Aorta (tissue), 5 donors: ENCODE data around the gene ZSCAN1. TPM values are rescaled to one million over a fixed set of nuclear protein-coding genes. Genes with fewer than 3 reads are reported as not detected.
A peak's percentile ranks its signal among the peaks of the same experiment; 100 is the strongest.

ENCODE experiments used
- ATAC-seq: fragments of 200-7000 bp; cut with Tn5 transposase; one replicate; pipeline ENCODE4 v1.9.1; 2022; ENCODE audit warnings: moderate library complexity; ENCODE audit not compliant: low FRiP score
- DNase-seq, 2 donors: peaks; one replicate each; pipeline ENCODE4 v3.0.0-alpha.2; 2020
- H3K27ac ChIP-seq, 2 donors: one replicate each; pipeline ENCODE4 v1.5.1; 2013; ENCODE audit warnings: low read length in 2 of 2, mild to moderate bottlenecking in 2 of 2, moderate library complexity in 2 of 2, control low read depth in 1 of 2, inconsistent platforms in 1 of 2, low read depth in 1 of 2
- H3K27me3 ChIP-seq, 2 donors: one replicate each; pipeline ENCODE4 v1.6.1; 2013; ENCODE audit warnings: control low read depth in 1 of 2, low read length in 1 of 2, mild to moderate bottlenecking in 1 of 2, moderate library complexity in 1 of 2; ENCODE audit not compliant: insufficient read depth in 2 of 2, control insufficient read depth in 1 of 2
- H3K36me3 ChIP-seq, 2 donors: one replicate each; pipeline ENCODE4 v1.6.1; 2013; ENCODE audit warnings: control low read depth in 1 of 2, low read length in 1 of 2, mild to moderate bottlenecking in 1 of 2; ENCODE audit not compliant: insufficient read depth in 2 of 2, control insufficient read depth in 1 of 2
- H3K4me1 ChIP-seq, 2 donors: one replicate each; pipeline ENCODE4 v1.6.1; 2013; ENCODE audit warnings: low read length in 2 of 2, control low read depth in 1 of 2, mild to moderate bottlenecking in 1 of 2, moderate library complexity in 1 of 2; ENCODE audit not compliant: insufficient read depth in 2 of 2, control insufficient read depth in 1 of 2
- H3K4me3 ChIP-seq, 2 donors: one replicate each; pipeline ENCODE4 v1.5.1; 2013; ENCODE audit warnings: low read length in 2 of 2, control low read depth in 1 of 2, mild to moderate bottlenecking in 1 of 2
- H3K9me3 ChIP-seq: one replicate; pipeline ENCODE4 v1.6.1; 2013; ENCODE audit warnings: mild to moderate bottlenecking, low read length; ENCODE audit not compliant: control insufficient read depth
- WGBS, 2 donors: extraction: QIAGEN DNeasy Blood & Tissue Kit; methylation state at CpG; one replicate each; pipeline ENCODE4 v1.1.7; 2013; 5-methylcytosine and 5-hydroxymethylcytosine counted together
- intact Hi-C, 2 donors: fragments of 100-400 bp; cut with DNase I; formaldehyde crosslinking; loops; one replicate each; pipeline versions ENCODE4 v1.14.2 to v1.15.0; 2022
- polyA plus RNA-seq, 2 donors: library from polyadenylated mRNA; stranded (reverse); fragments of 200-250 nt; gene quantifications; one replicate each; pipeline ENCODE4 v1.2.3, GENCODE V29; 2013
- total RNA-seq, 2 donors: library from RNA; stranded (reverse); fragmentation: NEBNext Ultra II Directional; extraction: Animal tissue kit (Norgen Biotek cat#: 25700); gene quantifications; one replicate each; pipeline ENCODE4 v1.2.1, GENCODE V29; 2021
- donor health status: healthy with polysubstance abuse.
- donor health status: Bipolar disorder and iron deficiency.
- donor health status: DM: no; HTN: no; CAD: no.
- donor health status: DM: no; HTN: no; CAD: no.
- donor health status: DM: yes; HTN: yes; CAD: no.

The ZSCAN1 gene
- total and polyA plus RNA-seq, 4 donors, result 0.23 TPM; not detected in 3

GRCh38 chr19:58058467-58058866 is 24.6 kb downstream of the ZSCAN1 start:
- H3K27me3 ChIP-seq, result no peaks in the 10 kb centered on the region

GRCh38 chr19:58059003-58059670 is 25.3 kb downstream of the ZSCAN1 start, which contains the start of gene ZNF135:
ZNF135 (plus strand) TSS chr19:58059282; CDS start chr19:58060003, 721 bp downstream.
- ATAC-seq (peak; percentile 96), DNase-seq (peak; percentile 92 to 96)
- no peaks in the 10 kb centered on the region for H3K27me3 ChIP-seq
- 1% methylated on average over 44 to 62 of the region's 62 CpGs for WGBS, 2 donors
- H3K9me3 ChIP-seq, result peaks cover 4% of the 10 kb centered on the region
- no peaks in the 10 kb centered on the region for H3K36me3 ChIP-seq
- no peaks in the 10 kb centered on the region for H3K4me1 ChIP-seq
- H3K27ac ChIP-seq, result peak within 1 kb of the TSS; percentile 23 to 62
- peak within 1 kb of the TSS; percentile 61 to 74 for H3K4me3 ChIP-seq
- intact Hi-C loops, result loop anchor here in 1 of 2 donors (5.0 kb wide), 1 partner anchor 38 kb away; the partner anchor contains the start of gene ZSCAN18

More at GRCh38 chr19:58058467-58058866, 24.6 kb downstream of the ZSCAN1 start:
- Histone ChIP-seq H3K9me3 (peaks cover 1% of the 10 kb centered on the region), H3K4me3 (no peak overlapping the region), H3K36me3 (no peaks in the 10 kb centered on the region), H3K27ac (peak overlapping the region in 1 of 2 donors; percentile 25), H3K4me1 (no peaks in the 10 kb centered on the region)
- ATAC-seq (no peak), DNase-seq (peak in 1 of 2 donors; percentile 39)
- 79 to 81% methylated on average over 13 of the region's 13 CpGs for WGBS, 2 donors
- intact Hi-C loops, result loop anchor here in 1 of 2 donors (5.0 kb wide), 1 partner anchor 39 kb away; the partner anchor contains the start of gene ZSCAN18

- WGBS, 2 donors, result 6 to 13% methylated on average over 27 to 28 of the region's 28 CpGs
- H3K36me3 ChIP-seq, result no peaks in the 10 kb centered on the region
- H3K27me3 ChIP-seq, result no peaks in the 10 kb centered on the region
- H3K27ac ChIP-seq, result peak overlapping the region; percentile 23 to 62
- no peak for DNase-seq
- peak; percentile 21 for ATAC-seq
- no peaks in the 10 kb centered on the region for H3K4me1 ChIP-seq
- H3K4me3 ChIP-seq, result peak overlapping the region; percentile 61 to 74
- intact Hi-C loops, result loop anchor here in 1 of 2 donors (5.0 kb wide), 1 partner anchor 38 kb away; the partner anchor contains the start of gene ZSCAN18
- peaks cover 5% of the 10 kb centered on the region for H3K9me3 ChIP-seq
These were observed 25.9 kb downstream of the ZSCAN1 start for GRCh38 chr19:58059671-58060078.

GRCh38 chr19:58060231-58060630 is 26.4 kb downstream of the ZSCAN1 start:
- Histone ChIP-seq H3K36me3 (peaks cover under 1 to 3% of the 10 kb centered on the region in 2 donors), H3K4me1 (no peaks in the 10 kb centered on the region), H3K4me3 (no peak overlapping the region), H3K9me3 (peaks cover 5% of the 10 kb centered on the region), H3K27me3 (no peaks in the 10 kb centered on the region), H3K27ac (no peak overlapping the region)
- ATAC-seq (no peak), DNase-seq (peak in 1 of 2 donors; percentile 47)
- intact Hi-C loops, result no loop called here
- 83 to 92% methylated on average over 24 of the region's 24 CpGs for WGBS, 2 donors

GRCh38 chr19:58063712-58064111 is 29.9 kb downstream of the ZSCAN1 start:
- H3K9me3 ChIP-seq, result peaks cover 30% of the 10 kb centered on the region

GRCh38 chr19:58067240-58067912 is 33.6 kb downstream of the ZSCAN1 start:
- intact Hi-C loops, result no loop called here
- peak in 1 of 2 donors; percentile 17 for DNase-seq
- H3K9me3 ChIP-seq, result peaks cover 42% of the 10 kb centered on the region
- H3K4me1 ChIP-seq, result no peaks in the 10 kb centered on the region
- 97 to 98% methylated on average over 15 of the region's 15 CpGs for WGBS, 2 donors
- no peak for ATAC-seq
- no peak overlapping the region for H3K4me3 ChIP-seq
- H3K27me3 ChIP-seq, result no peaks in the 10 kb centered on the region
- no peak overlapping the region for H3K27ac ChIP-seq
- H3K36me3 ChIP-seq, result peaks cover 7 to 13% of the 10 kb centered on the region in 2 donors

More at GRCh38 chr19:58063712-58064111, 29.9 kb downstream of the ZSCAN1 start:
- DNase-seq (peak in 1 of 2 donors; percentile 23), ATAC-seq (no peak)
- Histone ChIP-seq H3K27me3 (no peaks in the 10 kb centered on the region), H3K4me3 (no peak overlapping the region), H3K27ac (no peak overlapping the region), H3K36me3 (peaks cover 6 to 13% of the 10 kb centered on the region in 2 donors), H3K4me1 (no peaks in the 10 kb centered on the region)
- intact Hi-C loops, result no loop called here
- 95 to 99% methylated on average over 3 of the region's 3 CpGs for WGBS, 2 donors

GRCh38 chr19:58079792-58080191 is 46.0 kb downstream of the ZSCAN1 start:
- no peaks in the 10 kb centered on the region for H3K4me1 ChIP-seq
- DNase-seq, result peak in 1 of 2 donors; percentile 33
- H3K36me3 ChIP-seq, result peaks cover 0 to 6% of the 10 kb centered on the region in 2 donors
- intact Hi-C loops, result no loop called here
- no peak for ATAC-seq
- no peak overlapping the region for H3K4me3 ChIP-seq
- no peak overlapping the region for H3K27ac ChIP-seq
- 94 to 95% methylated on average over 10 of the region's 10 CpGs for WGBS, 2 donors
- H3K9me3 ChIP-seq, result peaks cover 17% of the 10 kb centered on the region
- no peaks in the 10 kb centered on the region for H3K27me3 ChIP-seq

GRCh38 chr19:58083021-58083420 is 49.2 kb downstream of the ZSCAN1 start:
- no peaks in the 10 kb centered on the region for H3K27me3 ChIP-seq
- peaks cover 3 to 15% of the 10 kb centered on the region in 2 donors for H3K36me3 ChIP-seq
- no peak overlapping the region for H3K27ac ChIP-seq
- peaks cover 25% of the 10 kb centered on the region for H3K9me3 ChIP-seq
- no peak for DNase-seq
- intact Hi-C loops, result no loop called here
- H3K4me1 ChIP-seq, result no peaks in the 10 kb centered on the region
- no peak overlapping the region for H3K4me3 ChIP-seq
- 97 to 100% methylated on average over 3 of the region's 3 CpGs for WGBS, 2 donors
- no peak for ATAC-seq
